ENCODE results near the gene HES5. TPM values are rescaled to one million over a fixed set of nuclear protein-coding genes. Genes with fewer than 3 reads are reported as not detected.

The HES5 gene
- total and polyA plus RNA-seq, 2 donors (not counting 1 experiment from before 2014, with no cell fraction given) = not detected

GRCh38 chr1:2560299-2561073, 30.4 kb upstream of the HES5 start:
- peaks cover 5% of the 10 kb centered on the region for H3K4me1 ChIP-seq (ENCODE audit: control insufficient read depth, extremely low read depth, insufficient read depth, low read length)
- H3K9ac ChIP-seq (ENCODE audit: insufficient read depth, low read length) = no peak overlapping the region
- no peaks in the 10 kb centered on the region for H3K9me3 ChIP-seq (ENCODE audit: control insufficient read depth, insufficient read depth, low read depth, low read length)
- no peak overlapping the region for H2AFZ ChIP-seq (ENCODE audit: low read length)
- H3K27ac ChIP-seq (ENCODE audit: insufficient read depth, low read length) = no peak overlapping the region
- H3K36me3 ChIP-seq (ENCODE audit: control insufficient read depth, insufficient read depth, low read length) = peaks cover 5% of the 10 kb centered on the region
- no peak overlapping the region for H3K4me3 ChIP-seq (replicated peaks in 1 of 4; ENCODE audit: control extremely low read depth in 1 of 4, insufficient read depth in 1 of 4, low read depth in 3 of 4, low read length in 4 of 4)
- TF ChIP-seq CTCF (conservative IDR thresholded peaks at IDR 0.05 in 1 of 2, IDR thresholded peaks at IDR 0.05 in 1 of 2; ENCODE audit: low read depth in 1 of 2, low read length in 2 of 2) (no peak), EZH2 (IDR thresholded peaks at IDR 0.05; ENCODE audit: low read length, missing control alignments) (no peak)
- DNase-seq (ENCODE audit: low read depth in 2 of 2) = no peak
- no peaks in the 10 kb centered on the region for H3K27me3 ChIP-seq (ENCODE audit: control insufficient read depth, insufficient read depth, low read length)
- H3K4me2 ChIP-seq (ENCODE audit: extremely low read depth, insufficient read depth, low read length) = no peak overlapping the region
- no peaks in the 10 kb centered on the region for H3K79me2 ChIP-seq (ENCODE audit: control insufficient read depth, insufficient read depth, low read length)
- H4K20me1 ChIP-seq (ENCODE audit: control insufficient read depth, extremely low read depth, insufficient read depth, low read length) = no peaks in the 10 kb centered on the region

- H3K4me1 ChIP-seq (ENCODE audit: control insufficient read depth, extremely low read depth, insufficient read depth, low read length) = peaks cover 5% of the 10 kb centered on the region
- no peaks in the 10 kb centered on the region for H3K9me3 ChIP-seq (ENCODE audit: control insufficient read depth, insufficient read depth, low read depth, low read length)
- H3K79me2 ChIP-seq (ENCODE audit: control insufficient read depth, insufficient read depth, low read length) = no peaks in the 10 kb centered on the region
- no peak overlapping the region for H3K27ac ChIP-seq (ENCODE audit: insufficient read depth, low read length)
- no peak for TF ChIP-seq CTCF (conservative IDR thresholded peaks at IDR 0.05 in 1 of 2, IDR thresholded peaks at IDR 0.05 in 1 of 2; ENCODE audit: low read depth in 1 of 2, low read length in 2 of 2)
- TF ChIP-seq EZH2 (IDR thresholded peaks at IDR 0.05; ENCODE audit: low read length, missing control alignments) = no peak
- no peak overlapping the region for H3K4me3 ChIP-seq (replicated peaks in 1 of 4; ENCODE audit: control extremely low read depth in 1 of 4, insufficient read depth in 1 of 4, low read depth in 3 of 4, low read length in 4 of 4)
- H3K4me2 ChIP-seq (ENCODE audit: extremely low read depth, insufficient read depth, low read length) = no peak overlapping the region
- no peak overlapping the region for H3K9ac ChIP-seq (ENCODE audit: insufficient read depth, low read length)
- H2AFZ ChIP-seq (ENCODE audit: low read length) = no peak overlapping the region
- no peak for DNase-seq (ENCODE audit: low read depth in 2 of 2)
- peaks cover 5% of the 10 kb centered on the region for H3K36me3 ChIP-seq (ENCODE audit: control insufficient read depth, insufficient read depth, low read length)
- H3K27me3 ChIP-seq (ENCODE audit: control insufficient read depth, insufficient read depth, low read length) = no peaks in the 10 kb centered on the region
- no peaks in the 10 kb centered on the region for H4K20me1 ChIP-seq (ENCODE audit: control insufficient read depth, extremely low read depth, insufficient read depth, low read length)
Observed at GRCh38 chr1:2559509-2560298, 29.6 kb upstream of the HES5 start.

GRCh38 chr1:2558861-2559260, 28.8 kb upstream of the HES5 start:
- Histone ChIP-seq H3K27ac (ENCODE audit: insufficient read depth, low read length) (no peak overlapping the region), H3K9ac (ENCODE audit: insufficient read depth, low read length) (no peak overlapping the region), H2AFZ (ENCODE audit: low read length) (no peak overlapping the region), H4K20me1 (ENCODE audit: control insufficient read depth, extremely low read depth, insufficient read depth, low read length) (no peaks in the 10 kb centered on the region), H3K27me3 (ENCODE audit: control insufficient read depth, insufficient read depth, low read length) (no peaks in the 10 kb centered on the region), H3K79me2 (ENCODE audit: control insufficient read depth, insufficient read depth, low read length) (no peaks in the 10 kb centered on the region), H3K4me1 (ENCODE audit: control insufficient read depth, extremely low read depth, insufficient read depth, low read length) (peaks cover 5% of the 10 kb centered on the region), H3K4me3 (replicated peaks in 1 of 4; ENCODE audit: control extremely low read depth in 1 of 4, insufficient read depth in 1 of 4, low read depth in 3 of 4, low read length in 4 of 4) (no peak overlapping the region), H3K4me2 (ENCODE audit: extremely low read depth, insufficient read depth, low read length) (no peak overlapping the region), H3K36me3 (ENCODE audit: control insufficient read depth, insufficient read depth, low read length) (peaks cover 5% of the 10 kb centered on the region), H3K9me3 (ENCODE audit: control insufficient read depth, insufficient read depth, low read depth, low read length) (no peaks in the 10 kb centered on the region)
- DNase-seq (ENCODE audit: low read depth in 2 of 2) = no peak
- TF ChIP-seq CTCF (conservative IDR thresholded peaks at IDR 0.05 in 1 of 2, IDR thresholded peaks at IDR 0.05 in 1 of 2; ENCODE audit: low read depth in 1 of 2, low read length in 2 of 2) (no peak), EZH2 (IDR thresholded peaks at IDR 0.05; ENCODE audit: low read length, missing control alignments) (no peak)

Measured in fibroblast of lung (primary cell).